Right atrium auricular region (tissue), 2 donors: ENCODE results near the gene MAP2K2. TPM values are rescaled to one million over a fixed set of nuclear protein-coding genes. Genes with fewer than 3 reads are reported as not detected.
A peak's percentile ranks its signal among the peaks of the same experiment; 100 is the strongest.

Source experiments
- DNase-seq: peaks from one replicate; pipeline ENCODE4 v3.0.0-alpha.2; 2019; ENCODE audit warnings: low spot score
- H3K27ac ChIP-seq, 2 donors: fragments of 200-600 bp; sonication (generic); 1 replicate in 1 of 2; 2 replicates in 1 of 2; pipeline ENCODE4 v1.5.1; 2016 to 2019
- H3K27me3 ChIP-seq, 2 donors: fragments of 200-600 bp; sonication (generic); one replicate each; pipeline versions ENCODE4 v1.5.1 to v1.6.0; 2017 to 2019
- H3K36me3 ChIP-seq: fragments of 200-600 bp; sonication (generic); one replicate; pipeline ENCODE4 v1.5.1; 2016
- H3K4me1 ChIP-seq, 2 donors: fragments of 200-600 bp; sonication (generic); one replicate each; pipeline versions ENCODE4 v1.5.1 to v1.6.0; 2017 to 2019
- H3K4me3 ChIP-seq, 2 donors: fragments of 200-600 bp; sonication (generic); 1 replicate in 1 of 2; 2 replicates in 1 of 2; pipeline ENCODE4 v1.5.1; 2017 to 2019; ENCODE audit warnings: mild to moderate bottlenecking in 1 of 2, moderate library complexity in 1 of 2
- H3K9me3 ChIP-seq, 2 donors: fragments of 200-600 bp; sonication (generic); one replicate each; pipeline ENCODE4 v1.5.1; 2019
- total RNA-seq, 2 donors: library from RNA; depleted of rRNA; stranded (reverse); fragments of >200 nt; gene quantifications; one replicate each; pipeline ENCODE4 v1.1.0, GENCODE V29; 2016
- TF ChIP-seq, protein P1 (sequence below), 2 donors: fragments of 200-600 bp; sonication (generic); IDR thresholded peaks; one replicate each; pipeline ENCODE4 v1.5.1; 2019; ENCODE audit warnings: antibody characterized with exemption in 2 of 2

The MAP2K2 gene
- total RNA-seq, 2 donors from 2014 or later = 82.2 to 97.4 TPM

DNA sequence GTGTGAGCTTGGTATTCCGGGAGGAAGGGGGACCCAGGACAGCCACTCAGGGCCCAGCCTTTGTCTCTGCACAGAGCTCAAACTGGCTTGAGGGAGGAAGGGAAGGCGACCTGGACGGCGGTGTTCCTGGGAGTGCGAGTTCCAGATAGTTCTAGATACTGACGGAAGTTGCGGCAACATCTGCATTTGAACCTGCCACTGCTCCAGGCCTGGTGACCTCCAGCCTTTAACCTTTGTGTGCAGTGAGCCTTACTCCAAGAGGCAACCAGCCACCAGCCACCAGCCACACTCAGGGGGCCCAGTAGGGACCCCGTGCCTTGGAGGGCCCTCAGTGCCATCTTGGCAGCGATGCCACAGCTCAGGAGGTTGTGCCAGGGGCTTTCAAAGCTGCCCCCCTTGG lies 41.8 kb downstream of the MAP2K2 start:
- no peak overlapping the region for H3K27ac ChIP-seq
- H3K9me3 ChIP-seq = no peaks in the 10 kb centered on the region
- no peak overlapping the region for H3K4me3 ChIP-seq
- TF ChIP-seq, protein P1, sequence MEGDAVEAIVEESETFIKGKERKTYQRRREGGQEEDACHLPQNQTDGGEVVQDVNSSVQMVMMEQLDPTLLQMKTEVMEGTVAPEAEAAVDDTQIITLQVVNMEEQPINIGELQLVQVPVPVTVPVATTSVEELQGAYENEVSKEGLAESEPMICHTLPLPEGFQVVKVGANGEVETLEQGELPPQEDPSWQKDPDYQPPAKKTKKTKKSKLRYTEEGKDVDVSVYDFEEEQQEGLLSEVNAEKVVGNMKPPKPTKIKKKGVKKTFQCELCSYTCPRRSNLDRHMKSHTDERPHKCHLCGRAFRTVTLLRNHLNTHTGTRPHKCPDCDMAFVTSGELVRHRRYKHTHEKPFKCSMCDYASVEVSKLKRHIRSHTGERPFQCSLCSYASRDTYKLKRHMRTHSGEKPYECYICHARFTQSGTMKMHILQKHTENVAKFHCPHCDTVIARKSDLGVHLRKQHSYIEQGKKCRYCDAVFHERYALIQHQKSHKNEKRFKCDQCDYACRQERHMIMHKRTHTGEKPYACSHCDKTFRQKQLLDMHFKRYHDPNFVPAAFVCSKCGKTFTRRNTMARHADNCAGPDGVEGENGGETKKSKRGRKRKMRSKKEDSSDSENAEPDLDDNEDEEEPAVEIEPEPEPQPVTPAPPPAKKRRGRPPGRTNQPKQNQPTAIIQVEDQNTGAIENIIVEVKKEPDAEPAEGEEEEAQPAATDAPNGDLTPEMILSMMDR (IDR thresholded peaks at IDR 0.05) = no peak
- DNase-seq = no peak
- no peaks in the 10 kb centered on the region for H3K27me3 ChIP-seq
- no peaks in the 10 kb centered on the region for H3K36me3 ChIP-seq
- peaks cover 0 to 25% of the 10 kb centered on the region in 2 donors for H3K4me1 ChIP-seq

- Histone ChIP-seq H3K27me3 (no peaks in the 10 kb centered on the region), H3K9me3 (no peaks in the 10 kb centered on the region), H3K4me3 (no peak overlapping the region), H3K4me1 (peaks cover 0 to 27% of the 10 kb centered on the region in 2 donors), H3K36me3 (no peaks in the 10 kb centered on the region), H3K27ac (no peak overlapping the region)
- DNase-seq = no peak
- TF ChIP-seq, protein P1 (IDR thresholded peaks at IDR 0.05) = no peak
These were observed 42.3 kb downstream of the MAP2K2 start for GRCh38 chr19:4081441-4082129.

DNA sequence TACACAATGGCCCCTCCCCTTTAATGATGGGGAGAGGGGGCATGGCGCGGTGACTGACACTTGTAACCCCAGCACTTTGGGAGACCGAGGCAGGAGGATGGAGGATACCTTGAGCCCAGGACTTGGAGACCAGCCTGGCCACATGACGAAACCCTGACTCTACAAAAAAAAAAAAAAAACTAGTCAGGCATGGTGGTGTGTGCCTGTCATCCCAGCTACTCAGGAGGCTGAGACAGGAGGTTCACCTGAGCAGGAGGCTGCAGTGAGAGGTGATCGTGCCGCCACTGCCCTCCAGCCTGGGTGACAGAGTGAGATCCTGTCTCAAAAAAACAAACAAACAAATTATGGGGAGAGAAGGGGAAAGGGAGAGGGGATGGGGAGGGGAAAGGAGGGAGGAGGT lies 43.4 kb downstream of the MAP2K2 start:
- no peak for DNase-seq
- Histone ChIP-seq H3K36me3 (no peaks in the 10 kb centered on the region), H3K27me3 (no peaks in the 10 kb centered on the region), H3K4me3 (no peak overlapping the region), H3K27ac (no peak overlapping the region), H3K9me3 (no peaks in the 10 kb centered on the region), H3K4me1 (peaks cover 0 to 27% of the 10 kb centered on the region in 2 donors)
- TF ChIP-seq, protein P1 (IDR thresholded peaks at IDR 0.05) = no peak

DNA sequence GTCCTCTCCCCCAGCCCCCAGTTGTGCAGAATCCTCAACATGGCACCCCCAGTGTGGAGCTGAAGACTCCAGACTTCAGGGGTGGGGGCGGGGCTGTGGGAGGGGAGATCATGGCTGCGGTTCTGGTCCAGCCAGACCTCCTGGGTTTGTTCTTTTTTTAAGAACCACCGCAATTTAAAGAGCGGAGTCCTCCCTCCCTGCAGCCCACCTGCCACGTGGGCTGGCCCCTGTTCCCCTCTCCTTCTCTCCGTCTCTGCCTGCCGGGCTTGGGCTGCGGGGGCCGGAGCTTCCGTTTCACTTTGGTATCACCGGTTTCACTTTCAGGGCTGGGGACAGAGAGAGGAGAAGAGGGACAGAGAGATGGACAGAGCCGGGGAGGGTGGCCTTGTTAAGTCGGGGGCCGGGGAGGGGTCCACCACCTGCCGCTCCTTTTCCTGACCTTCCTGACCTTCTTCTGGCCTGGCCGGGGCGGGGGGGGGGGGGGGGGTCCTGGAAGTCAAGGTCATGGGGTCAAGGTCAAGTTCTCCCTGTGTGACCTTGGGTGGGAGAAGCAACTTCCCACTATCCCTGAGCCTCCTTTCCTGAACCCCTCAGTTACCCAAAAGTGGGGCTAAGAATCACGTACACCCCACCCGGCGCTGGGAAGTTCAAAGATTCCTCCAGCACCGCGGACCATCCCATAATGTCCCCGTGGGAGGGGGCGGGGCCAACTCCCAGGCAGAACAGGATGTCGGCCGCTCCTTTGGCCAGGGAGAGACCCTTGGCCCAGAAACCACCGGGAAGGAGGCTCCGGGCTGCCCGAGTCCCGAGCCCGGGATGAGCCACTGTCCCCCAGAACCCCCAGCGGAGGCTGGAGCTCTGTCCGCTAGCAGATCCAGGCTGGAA lies 45.9 kb downstream of the MAP2K2 start:
- peak overlapping the region; percentile 43 to 64 for H3K4me3 ChIP-seq
- no peaks in the 10 kb centered on the region for H3K27me3 ChIP-seq
- H3K4me1 ChIP-seq = peaks cover 0 to 17% of the 10 kb centered on the region in 2 donors
- no peaks in the 10 kb centered on the region for H3K36me3 ChIP-seq
- H3K27ac ChIP-seq = peak overlapping the region; percentile 73 to 81
- no peak for DNase-seq
- H3K9me3 ChIP-seq = no peaks in the 10 kb centered on the region
- TF ChIP-seq, protein P1 (IDR thresholded peaks at IDR 0.05) = no peak

- TF ChIP-seq, protein P1 (IDR thresholded peaks at IDR 0.05) = no peak
- Histone ChIP-seq H3K27ac (no peak overlapping the region), H3K27me3 (no peaks in the 10 kb centered on the region), H3K9me3 (no peaks in the 10 kb centered on the region), H3K4me1 (peaks cover 0 to 17% of the 10 kb centered on the region in 2 donors), H3K4me3 (no peak overlapping the region), H3K36me3 (no peaks in the 10 kb centered on the region)
- no peak for DNase-seq
These were observed 46.9 kb downstream of the MAP2K2 start for GRCh38 chr19:4077007-4077374.
